ENCODE data around the gene SLC39A10. TPM values are rescaled to one million over a fixed set of nuclear protein-coding genes. Genes with fewer than 3 reads are reported as not detected.
"Not testable (repeated sequence)": the region's sequence is repeated elsewhere in the genome, so short reads cannot be mapped to it uniquely, and the experiment has no call there.

The SLC39A10 gene
- total RNA-seq, 1 donor from 2014 or later: 8.6 TPM

- DNase-seq: no peak
- Histone ChIP-seq H3K9me3 (replicated peaks) (no peaks in the 10 kb centered on the region), H3K4me3 (no peak overlapping the region), H3K27ac (replicated peaks) (no peak overlapping the region), H3K4me1 (no peaks in the 10 kb centered on the region), H3K27me3 (ENCODE audit: low read depth) (no peaks in the 10 kb centered on the region), H3K36me3 (peaks cover 24% of the 10 kb centered on the region)
- TF ChIP-seq CTCF (IDR thresholded peaks at IDR 0.05; ENCODE audit: borderline replicate concordance): no peak
- intact Hi-C loops (cut with micrococcal nuclease): no loop called here
Measured at GRCh38 chr2:195683174-195683573, 26.1 kb downstream of the SLC39A10 start.

- TF ChIP-seq CTCF (IDR thresholded peaks at IDR 0.05; ENCODE audit: borderline replicate concordance): no peak
- no peaks in the 10 kb centered on the region for H3K4me1 ChIP-seq
- intact Hi-C loops (cut with micrococcal nuclease): no loop called here
- DNase-seq: no peak
- no peaks in the 10 kb centered on the region for H3K27me3 ChIP-seq (ENCODE audit: low read depth)
- peaks cover 10% of the 10 kb centered on the region for H3K9me3 ChIP-seq (replicated peaks)
- H3K27ac ChIP-seq (replicated peaks): no peak overlapping the region
- H3K4me3 ChIP-seq: no peak overlapping the region
- peaks cover 14% of the 10 kb centered on the region for H3K36me3 ChIP-seq
Measured at GRCh38 chr2:195686564-195686963, 29.5 kb downstream of the SLC39A10 start.

GRCh38 chr2:195687320-195688086, 30.5 kb downstream of the SLC39A10 start:
- no peak for DNase-seq
- no peak for TF ChIP-seq CTCF (IDR thresholded peaks at IDR 0.05; ENCODE audit: borderline replicate concordance)
- no peak overlapping the region for H3K4me3 ChIP-seq
- intact Hi-C loops (cut with micrococcal nuclease): no loop called here
- no peaks in the 10 kb centered on the region for H3K4me1 ChIP-seq
- H3K27ac ChIP-seq (replicated peaks): no peak overlapping the region
- peaks cover 19% of the 10 kb centered on the region for H3K9me3 ChIP-seq (replicated peaks)
- H3K27me3 ChIP-seq (ENCODE audit: low read depth): no peaks in the 10 kb centered on the region
- H3K36me3 ChIP-seq: peaks cover 14% of the 10 kb centered on the region

GRCh38 chr2:195692531-195692930, 35.5 kb downstream of the SLC39A10 start:
- H3K36me3 ChIP-seq; H3K4me3 ChIP-seq; H3K27me3 ChIP-seq (ENCODE audit: low read depth); intact Hi-C loops (cut with micrococcal nuclease); H3K27ac ChIP-seq (replicated peaks); DNase-seq; H3K4me1 ChIP-seq: not testable (repeated sequence)
- H3K9me3 ChIP-seq (replicated peaks): peaks cover 27% of the 10 kb centered on the region

- Histone ChIP-seq H3K27ac (replicated peaks) (no peak overlapping the region), H3K9me3 (replicated peaks) (peaks cover 36% of the 10 kb centered on the region), H3K4me3 (no peak overlapping the region), H3K36me3 (peaks cover 6% of the 10 kb centered on the region), H3K27me3 (ENCODE audit: low read depth) (no peaks in the 10 kb centered on the region), H3K4me1 (peaks cover 4% of the 10 kb centered on the region)
- intact Hi-C loops (cut with micrococcal nuclease): no loop called here
- no peak for DNase-seq
- TF ChIP-seq CTCF (IDR thresholded peaks at IDR 0.05; ENCODE audit: borderline replicate concordance): no peak
Measured at GRCh38 chr2:195694553-195694952, 37.5 kb downstream of the SLC39A10 start.

GRCh38 chr2:195695002-195695631, 38.1 kb downstream of the SLC39A10 start:
- Histone ChIP-seq H3K27me3 (ENCODE audit: low read depth) (no peaks in the 10 kb centered on the region), H3K27ac (replicated peaks) (no peak overlapping the region), H3K9me3 (replicated peaks) (peaks cover 42% of the 10 kb centered on the region), H3K36me3 (peaks cover 11% of the 10 kb centered on the region), H3K4me3 (no peak overlapping the region), H3K4me1 (peaks cover 4% of the 10 kb centered on the region)
- no peak for TF ChIP-seq CTCF (IDR thresholded peaks at IDR 0.05; ENCODE audit: borderline replicate concordance)
- DNase-seq: no peak
- intact Hi-C loops (cut with micrococcal nuclease): no loop called here

Measured in left ventricle myocardium inferior (tissue), 1 donor.